Measurements from ENCODE around the gene IER5L. TPM values are rescaled to one million over a fixed set of nuclear protein-coding genes. Genes with fewer than 3 reads are reported as not detected.
A peak's percentile ranks its signal among the peaks of the same experiment; 100 is the strongest.
"Not testable (repeated sequence)": the region's sequence is repeated elsewhere in the genome, so short reads cannot be mapped to it uniquely, and the experiment has no call there.

The IER5L gene
- total RNA-seq, 1 experiment from 2014 or later, result 76.5 TPM

DNA sequence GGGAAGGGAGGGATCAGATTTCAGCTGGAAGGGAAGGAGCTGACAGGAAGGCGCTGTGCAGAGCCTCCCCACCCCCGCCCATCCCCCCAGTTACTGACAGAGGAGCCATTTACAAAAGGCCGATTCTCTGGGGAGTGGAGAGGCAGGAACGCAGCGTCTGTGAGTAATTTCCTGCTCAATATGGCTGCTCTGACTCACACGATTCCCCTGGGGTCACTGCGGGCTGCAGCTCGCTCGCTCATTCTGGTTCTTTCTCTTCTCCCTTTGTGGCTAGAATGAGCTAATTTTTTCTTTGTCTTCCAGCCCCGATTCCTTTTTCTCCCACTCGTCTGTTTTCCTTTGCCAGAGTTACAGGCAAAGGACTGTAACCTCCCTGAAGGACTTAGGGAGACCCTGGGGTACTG lies 38.1 kb downstream of the IER5L start:
- peak; percentile 100 for DNase-seq (ENCODE audit: low read depth)

DNA sequence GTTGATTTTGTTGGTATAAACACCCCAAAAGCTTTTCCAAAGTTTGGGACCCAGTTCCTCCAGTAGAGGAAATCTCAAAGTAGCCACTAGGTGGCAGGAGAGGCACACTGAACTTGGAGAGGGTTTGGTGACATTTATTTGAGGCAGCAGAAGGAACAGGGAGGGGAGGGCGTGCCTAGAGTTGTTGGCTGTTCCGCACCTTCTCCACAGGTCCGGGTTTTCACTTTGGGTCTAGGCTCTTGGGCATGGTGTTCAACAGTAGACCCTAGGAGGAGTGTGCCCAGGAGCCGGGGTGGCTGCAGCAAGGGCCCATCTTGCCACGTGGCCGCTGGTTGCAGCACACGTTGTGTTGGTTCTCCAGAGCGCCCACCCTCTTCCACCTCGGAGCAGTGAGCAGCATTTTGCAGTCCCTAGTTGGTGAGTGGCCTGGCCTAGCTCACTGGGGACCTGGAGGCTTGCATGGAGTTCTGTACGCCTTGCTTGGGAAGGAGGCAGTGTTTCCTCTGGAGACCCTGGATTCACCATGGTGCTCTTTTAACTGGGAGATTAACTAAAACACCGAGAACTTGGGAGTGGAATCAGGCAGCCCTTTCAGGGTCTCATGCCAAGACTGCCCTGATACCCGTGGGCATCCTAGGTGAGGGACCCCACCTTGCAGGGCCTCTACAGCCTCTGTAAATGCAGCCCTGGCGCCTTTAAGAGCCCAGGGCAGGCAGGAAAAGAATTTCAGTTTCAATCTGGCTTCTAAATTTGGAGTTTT lies 38.6 kb downstream of the IER5L start:
- DNase-seq (ENCODE audit: low read depth), result peak; percentile 83

DNA sequence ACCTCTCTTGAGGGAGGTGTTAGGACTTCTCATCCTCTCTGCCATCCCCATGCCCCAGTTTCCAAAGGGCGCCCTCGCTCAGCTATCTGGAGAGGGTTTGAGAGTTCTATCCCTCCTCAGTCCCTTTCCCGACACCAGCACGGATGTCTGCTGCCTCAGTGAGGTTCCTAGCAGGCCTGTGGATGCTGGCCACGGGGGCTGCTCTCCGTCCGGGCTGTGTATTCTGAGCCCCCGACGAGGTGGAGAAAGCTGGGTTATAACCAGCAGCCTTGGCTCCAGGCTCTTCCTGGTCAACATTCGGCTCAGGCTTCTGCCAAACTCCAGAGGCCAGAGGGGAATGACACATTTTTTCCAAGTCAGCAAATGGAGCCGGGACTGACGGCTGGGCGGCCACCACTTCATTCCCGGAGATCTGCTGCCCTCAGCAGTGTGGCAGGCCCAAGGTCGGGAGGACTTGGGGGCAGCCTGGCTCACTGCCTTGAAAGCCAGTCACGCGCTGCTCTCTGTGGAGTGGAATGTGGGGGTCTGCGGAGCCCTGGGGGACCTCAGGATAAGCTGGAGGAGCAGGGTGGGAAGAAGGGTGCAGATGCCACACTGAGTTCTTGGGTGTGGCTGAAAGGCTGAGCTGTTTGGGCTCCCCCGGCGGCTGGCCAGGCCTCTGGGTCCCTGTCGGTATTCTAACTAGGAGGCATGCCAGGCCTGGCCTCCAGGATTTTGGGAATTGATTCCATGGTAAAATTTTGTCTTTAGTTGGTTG lies 39.4 kb downstream of the IER5L start:
- peak; percentile 24 for DNase-seq (ENCODE audit: low read depth)

DNA sequence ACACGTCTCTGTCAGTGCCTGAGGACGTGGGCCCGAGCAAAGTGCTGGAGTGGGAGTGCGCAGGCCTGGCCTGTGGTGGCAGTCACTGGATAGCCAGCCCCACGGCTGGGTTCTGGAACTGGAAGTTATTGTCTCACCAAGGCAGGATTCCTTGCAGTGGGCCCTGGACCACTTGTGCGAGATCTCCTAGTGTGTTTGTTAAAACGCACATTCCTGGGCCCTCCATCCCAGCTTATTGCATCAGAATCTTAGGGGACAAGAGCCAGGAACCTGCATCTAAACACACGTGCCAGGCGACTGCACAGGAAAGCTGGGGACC lies 40.0 kb downstream of the IER5L start:
- no peak for DNase-seq (ENCODE audit: low read depth)

DNA sequence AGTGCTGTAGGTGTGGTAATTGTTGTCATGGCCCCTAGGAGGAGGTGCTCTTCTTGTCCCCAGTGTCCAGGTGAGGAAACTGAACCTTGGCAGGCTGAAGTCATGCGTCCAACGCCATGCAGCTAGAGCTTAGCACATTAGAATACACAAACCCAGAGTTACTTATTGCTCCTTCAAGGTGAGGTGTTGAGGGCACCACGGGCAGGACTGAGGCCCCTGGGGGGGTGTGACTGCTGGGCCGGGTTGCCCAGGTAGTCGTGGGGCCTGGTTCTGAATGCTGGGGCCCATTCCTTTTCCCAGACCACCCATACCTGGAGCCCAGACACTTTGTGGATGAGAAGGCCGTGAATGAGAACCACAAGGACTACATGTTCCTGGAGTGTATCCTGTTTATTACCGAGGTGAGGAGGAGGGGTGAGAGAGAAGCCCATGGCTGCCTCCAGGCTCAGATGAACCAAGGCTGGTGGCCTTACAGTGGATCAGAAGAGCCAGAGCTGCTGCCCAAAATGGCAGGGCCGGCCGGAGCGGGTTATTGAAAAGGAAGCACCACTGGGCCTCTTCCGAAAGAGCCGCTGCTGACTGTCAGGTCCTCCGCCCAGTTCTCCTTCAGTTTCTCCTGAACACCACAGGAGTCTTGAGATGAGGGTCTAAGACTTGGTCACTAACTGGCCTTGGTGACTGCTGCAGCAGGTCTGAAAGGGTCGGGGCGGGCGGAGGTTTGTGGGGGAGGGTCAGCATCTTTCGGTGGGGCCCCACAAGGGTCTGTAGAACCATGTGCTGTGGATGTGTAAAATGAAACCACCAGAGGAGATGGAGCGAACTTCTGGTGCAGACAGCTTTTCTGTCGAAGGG lies 40.5 kb downstream of the IER5L start:
- no peak for DNase-seq (ENCODE audit: low read depth)

DNA sequence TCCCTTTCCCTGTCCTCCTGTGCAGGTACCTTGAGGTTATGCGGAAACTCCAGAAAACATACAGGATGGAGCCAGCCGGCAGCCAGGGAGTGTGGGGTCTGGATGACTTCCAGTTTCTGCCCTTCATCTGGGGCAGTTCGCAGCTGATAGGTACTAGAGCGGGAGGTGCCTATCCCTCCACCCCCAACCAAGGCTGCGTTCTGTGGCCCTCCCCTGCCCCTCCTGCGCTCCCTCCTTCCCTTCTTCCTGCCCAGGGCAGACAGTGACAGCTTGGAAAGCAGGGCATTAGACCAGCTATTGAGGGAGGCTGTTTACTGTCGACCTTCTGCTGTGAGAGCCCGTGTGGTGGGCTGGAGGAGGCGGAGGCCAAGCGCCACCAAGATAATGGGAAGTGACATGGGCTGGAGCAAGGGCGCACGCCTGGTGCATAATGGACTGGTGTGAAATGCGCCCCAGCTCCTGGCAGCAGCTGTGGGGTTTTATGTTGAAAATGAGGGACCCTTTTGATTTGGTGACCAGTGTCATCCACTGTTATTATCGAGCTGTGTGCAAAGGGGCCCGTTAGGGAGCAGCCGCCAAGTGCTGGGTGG lies 41.5 kb downstream of the IER5L start:
- no peak for DNase-seq (ENCODE audit: low read depth)

DNA sequence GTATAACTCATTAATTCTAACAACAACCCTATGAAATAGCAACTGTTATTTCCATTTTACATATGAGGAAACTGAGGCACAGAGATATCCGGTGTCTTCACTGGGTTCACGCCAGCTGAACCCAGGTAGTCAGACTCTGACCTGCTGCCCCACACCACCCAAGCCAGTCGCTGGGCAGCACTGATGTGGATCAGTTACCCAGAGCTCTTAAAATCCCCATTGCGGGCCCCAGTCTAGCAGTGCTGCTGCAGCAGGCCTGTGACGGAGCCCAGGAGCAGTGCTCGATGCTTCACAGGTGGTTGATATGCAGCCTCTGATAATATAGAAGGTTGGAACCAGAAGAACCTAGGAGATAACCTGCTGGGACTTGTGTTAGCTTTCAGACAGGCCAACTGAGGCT lies 42.6 kb downstream of the IER5L start:
- no peak for DNase-seq (ENCODE audit: low read depth)

DNA sequence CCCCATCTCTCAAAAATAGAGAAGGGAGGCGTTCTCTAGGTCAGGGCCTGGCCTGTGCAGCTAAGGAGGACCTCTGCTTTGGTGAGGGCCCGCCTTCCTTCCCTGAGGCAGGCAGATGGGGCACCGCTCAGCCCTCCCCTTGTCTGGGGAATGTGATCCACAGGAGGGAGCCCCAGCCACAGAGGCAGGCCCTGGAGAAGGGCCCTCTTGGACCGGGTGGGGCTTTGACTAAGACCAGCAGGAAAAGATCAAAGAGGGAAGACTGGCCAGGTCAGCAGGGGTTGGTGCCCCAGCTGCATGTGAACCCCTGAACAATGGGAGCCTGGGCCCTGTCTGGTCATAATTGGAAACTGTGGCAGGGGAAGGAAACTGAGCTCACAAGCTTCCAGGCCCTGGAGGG lies 45.0 kb downstream of the IER5L start:
- DNase-seq (ENCODE audit: low read depth), result no peak

DNA sequence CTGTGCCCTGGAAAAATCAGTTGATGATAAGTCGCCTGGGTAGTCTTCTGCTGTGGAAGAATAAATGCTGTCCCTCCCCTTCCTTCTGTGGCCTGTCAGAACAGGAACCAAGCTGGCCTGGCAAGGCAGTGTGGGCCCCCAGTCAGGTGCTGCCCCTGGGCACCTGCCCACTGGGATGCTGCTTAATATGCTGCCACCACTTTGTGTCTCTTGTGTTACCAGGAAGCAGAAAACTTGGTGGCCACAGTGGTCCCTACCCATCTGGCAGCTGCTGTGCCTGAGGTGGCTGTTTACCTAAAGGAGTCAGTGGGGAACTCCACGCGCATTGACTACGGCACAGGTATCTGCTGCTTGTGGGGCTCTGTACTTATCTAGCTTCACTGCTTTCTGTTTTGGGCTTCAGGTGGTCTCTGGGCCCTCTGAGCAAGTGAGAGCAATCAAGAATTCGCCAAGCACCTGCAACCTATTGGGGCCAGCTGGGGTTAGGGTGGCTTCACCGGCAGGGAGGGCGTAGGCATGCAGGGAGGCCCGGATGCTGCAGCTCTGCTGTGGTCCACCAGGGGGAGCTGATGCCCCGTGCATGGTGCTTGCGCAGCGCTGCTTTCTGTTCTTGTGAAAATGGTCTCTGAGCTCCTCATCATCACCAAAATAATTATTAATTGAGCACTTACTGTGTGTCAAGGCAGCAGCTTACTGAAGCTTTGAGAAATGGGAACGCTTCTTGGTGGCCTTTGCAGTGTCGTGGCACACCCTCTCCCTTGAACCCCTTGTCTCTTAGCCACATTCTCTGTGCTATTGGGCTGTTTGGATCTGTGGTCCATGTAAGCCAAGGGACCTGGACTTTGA lies 46.5 kb downstream of the IER5L start:
- DNase-seq (ENCODE audit: low read depth), result peak; percentile 63

DNA sequence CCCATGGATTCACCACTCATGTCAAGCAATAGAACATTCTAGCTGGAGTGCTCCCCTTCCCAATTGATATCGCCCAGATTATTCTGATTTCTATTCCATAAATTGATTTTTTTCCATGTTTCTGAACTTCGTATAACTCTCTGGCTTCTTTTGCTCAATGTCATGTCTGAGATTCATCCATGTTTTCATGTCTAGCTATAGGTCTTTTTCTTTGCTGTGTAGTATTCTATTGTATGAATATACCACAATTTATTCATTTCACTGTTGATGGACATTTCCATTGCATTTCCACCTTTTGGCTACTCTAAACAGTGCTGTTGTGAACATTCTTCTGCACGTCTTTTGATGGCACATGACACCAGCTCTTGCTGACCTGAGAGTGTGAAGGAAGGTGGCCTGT lies 47.3 kb downstream of the IER5L start:
- DNase-seq (ENCODE audit: low read depth), result no peak

DNA sequence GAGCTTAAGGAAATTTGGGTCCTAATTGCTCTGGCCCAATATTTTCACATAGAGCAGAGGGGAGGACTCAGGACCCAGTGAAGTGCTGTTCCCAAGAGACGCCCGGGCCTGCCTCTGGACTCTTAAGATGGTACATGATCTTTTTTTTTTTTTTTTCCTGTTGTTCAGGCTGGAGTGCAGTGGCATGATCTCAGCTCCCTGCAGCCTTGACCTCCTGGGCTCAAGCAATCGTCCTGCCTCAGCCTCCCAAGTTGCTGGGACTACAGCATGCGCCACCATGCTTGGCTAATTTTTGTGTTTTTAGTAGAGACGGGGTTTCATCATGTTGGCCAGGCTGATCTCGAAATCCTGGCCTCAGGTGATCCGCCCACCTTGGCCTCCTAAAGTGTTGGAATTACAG lies 47.8 kb downstream of the IER5L start:
- DNase-seq (ENCODE audit: low read depth), result not testable (repeated sequence)

DNA sequence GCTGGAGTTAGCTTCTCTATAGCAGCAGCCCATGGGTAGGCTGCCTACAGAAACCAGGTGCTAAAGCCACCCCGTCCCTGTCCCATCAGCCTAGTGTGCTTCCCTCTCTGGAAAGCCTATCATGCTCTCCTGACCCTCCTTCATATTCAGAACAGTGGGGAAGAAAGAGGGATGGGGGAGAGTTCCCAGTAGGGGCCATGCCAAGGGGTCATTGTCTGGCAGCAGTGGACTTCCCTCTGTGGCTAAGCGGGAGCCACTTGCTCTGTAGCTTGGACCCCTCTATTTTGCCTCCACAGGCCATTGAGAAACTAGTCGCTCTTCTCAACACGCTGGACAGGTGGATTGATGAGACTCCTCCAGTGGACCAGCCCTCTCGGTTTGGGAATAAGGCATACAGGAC lies 49.4 kb downstream of the IER5L start:
- no peak for DNase-seq (ENCODE audit: low read depth)

DNA sequence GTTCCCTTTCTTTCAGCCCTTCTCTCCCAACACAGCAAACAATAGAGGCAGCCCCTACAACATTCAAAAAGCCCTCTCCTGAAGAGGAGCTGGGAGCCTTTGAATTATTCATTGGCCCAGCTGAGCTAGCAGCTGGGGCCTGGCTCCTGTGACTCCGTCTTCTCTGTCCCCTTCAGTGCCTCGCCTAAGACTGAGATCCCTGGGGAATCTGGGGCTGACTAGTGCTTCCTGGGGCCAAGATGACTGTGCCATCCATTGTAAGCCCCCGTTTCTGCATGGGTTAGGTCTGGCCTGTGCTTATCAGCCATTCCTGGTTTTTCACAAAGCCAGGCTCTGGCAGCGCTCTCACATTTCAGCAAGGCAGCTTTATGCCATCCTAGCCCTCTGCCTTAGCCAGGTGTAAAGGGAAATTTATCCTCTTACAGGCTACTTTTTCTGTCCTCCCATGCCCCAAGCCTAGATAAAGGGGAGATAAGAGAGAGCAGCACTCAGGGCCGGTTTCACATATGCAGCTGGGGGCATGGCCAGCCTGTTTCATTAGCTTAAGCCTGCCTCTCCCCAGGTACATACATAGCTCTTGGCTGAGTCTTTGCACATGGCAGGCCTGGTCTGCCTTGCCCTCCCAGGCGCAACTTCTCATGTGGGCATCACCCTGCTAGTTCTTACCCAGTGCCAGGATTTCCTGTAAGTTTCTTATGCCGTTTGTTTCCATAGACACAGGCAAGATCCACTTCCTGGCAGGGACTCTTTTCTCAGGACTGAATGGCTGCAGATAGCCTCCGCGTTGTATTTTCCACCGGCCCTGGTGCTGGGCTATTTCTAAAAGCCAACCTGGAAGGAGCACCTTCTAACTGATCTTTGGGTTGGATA lies 51.1 kb downstream of the IER5L start:
- DNase-seq (ENCODE audit: low read depth), result no peak

Other genes with a start within 250 kb of the IER5L start
- 23.4 and 29.1 TPM in 2 replicates for gene DOLK, start 230.7 kb downstream of the IER5L start, total RNA-seq (2014; rRNA removed; shearing (Covaris generic))
- gene NUP188, start 230.6 kb downstream of the IER5L start, total RNA-seq (2014; rRNA removed; shearing (Covaris generic)), result 51.8 and 63.6 TPM in 2 replicates
- 46.6 and 48.5 TPM in 2 replicates for gene SH3GLB2, start 149.9 kb downstream of the IER5L start, total RNA-seq (2014; rRNA removed; shearing (Covaris generic))
- 12.8 and 13.7 TPM in 2 replicates for gene MIGA2, start 141.6 kb downstream of the IER5L start, total RNA-seq (2014; rRNA removed; shearing (Covaris generic))
- gene DOLPP1, start 97.2 kb downstream of the IER5L start, total RNA-seq (2014; rRNA removed; shearing (Covaris generic)), result 20.5 and 23.8 TPM in 2 replicates
- 13.4 and 18.4 TPM in 2 replicates for gene CRAT, start 67.5 kb downstream of the IER5L start, total RNA-seq (2014; rRNA removed; shearing (Covaris generic))
- gene PTPA, start 66.8 kb downstream of the IER5L start, total RNA-seq (2014; rRNA removed; shearing (Covaris generic)), result 167 and 214 TPM in 2 replicates

Measured in HT1080 (cell line).